Measurements from ENCODE around the gene CLPSL1.

The CLPSL1 gene

DNA sequence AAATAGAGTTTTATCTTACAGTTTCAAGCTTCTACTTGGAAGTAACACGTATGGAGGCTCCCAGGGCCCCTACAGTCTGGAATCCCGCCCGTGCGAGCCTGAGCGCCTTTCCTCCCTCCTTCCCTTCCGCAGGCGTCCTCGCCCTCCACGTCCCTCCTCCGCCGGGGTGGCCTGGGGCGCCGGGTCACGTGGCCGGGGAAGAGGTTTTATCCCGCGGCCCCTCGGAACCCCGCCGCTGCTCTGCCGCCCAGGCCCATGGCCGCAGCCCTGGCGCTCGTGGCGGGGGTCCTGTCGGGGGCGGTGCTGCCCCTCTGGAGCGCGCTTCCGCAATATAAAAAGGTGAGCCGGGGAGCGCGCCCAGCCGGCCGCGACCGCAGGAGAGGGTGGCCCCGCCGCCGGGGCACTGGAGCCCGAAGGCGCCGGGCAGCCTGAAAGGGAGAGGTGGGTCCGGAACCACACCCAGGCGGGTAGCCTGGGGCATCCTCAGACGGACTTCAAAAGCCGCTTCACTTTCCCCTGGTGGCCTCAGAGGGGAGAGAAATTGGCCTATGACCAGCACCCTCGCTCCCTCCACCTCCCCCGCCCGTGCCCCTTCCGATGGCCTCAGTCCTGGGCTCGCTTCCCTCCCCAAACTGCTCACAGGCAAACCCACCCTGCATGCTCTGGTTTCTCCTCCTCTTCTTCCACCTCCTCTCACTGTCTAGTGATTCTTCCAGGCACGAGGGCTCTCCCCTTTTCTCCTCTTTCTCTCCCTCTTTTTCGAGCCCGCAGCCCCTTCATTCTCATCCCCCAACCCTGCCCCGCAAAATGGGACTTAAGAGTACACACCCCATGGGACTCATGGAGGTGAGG, 4.2 kb upstream of the CLPSL1 start, which contains the start of gene CLPSL2:
TSS of gene CLPSL2 (plus strand) at position 235 of the 852 bp plus-strand sequence. CDS start at position 256, 21 bp downstream.
- H3K36me3 Mint-ChIP-seq (ENCODE audit: low read depth), result no peaks in the 10 kb centered on the region
- H3K4me1 Mint-ChIP-seq (ENCODE audit: low read depth), result peaks cover 6% of the 10 kb centered on the region
- no peaks in the 10 kb centered on the region for H3K9me3 Mint-ChIP-seq
- H3K27ac Mint-ChIP-seq, result no peak within 1 kb of the TSS
- no peak for DNase-seq (ENCODE audit: low spot score)
- peaks cover 31% of the 10 kb centered on the region for H3K27me3 Mint-ChIP-seq (ENCODE audit: low read depth)
- peak within 1 kb of the TSS; percentile 75 for H3K4me3 Mint-ChIP-seq

DNA sequence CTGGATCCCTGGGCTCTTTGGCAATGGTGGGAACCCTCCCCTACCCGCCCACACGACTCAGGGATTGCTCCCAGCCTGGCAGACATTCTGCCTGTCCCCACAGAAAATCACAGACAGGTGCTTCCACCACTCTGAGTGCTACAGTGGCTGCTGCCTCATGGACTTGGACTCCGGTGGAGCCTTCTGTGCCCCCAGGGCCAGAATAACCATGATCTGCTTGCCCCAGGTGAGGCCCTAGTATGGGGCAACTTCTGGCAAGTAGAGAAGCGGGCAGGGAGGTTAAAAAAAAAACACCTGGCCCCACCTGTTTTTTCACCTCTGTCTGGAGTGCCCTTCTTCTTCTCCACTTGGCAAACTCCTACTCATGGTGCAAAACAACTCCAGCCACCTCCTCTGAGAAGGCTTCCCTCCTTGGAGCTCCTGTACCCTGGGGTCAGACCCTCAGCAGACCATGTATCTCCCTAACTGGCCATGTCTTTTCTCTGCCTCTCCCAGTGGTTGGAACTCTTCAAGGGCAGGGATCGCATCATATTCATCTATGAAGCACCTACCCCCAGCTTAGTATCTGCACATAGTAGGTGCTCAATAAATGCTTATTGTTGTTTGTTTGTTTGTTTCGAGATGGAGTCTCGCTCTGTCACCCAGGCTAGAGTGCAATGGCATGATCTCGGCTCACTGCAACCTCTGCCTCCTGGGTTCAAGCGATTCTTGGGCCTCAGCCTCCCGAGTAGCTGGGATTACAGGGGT, 3.3 kb upstream of the CLPSL1 start:
- Mint-ChIP-seq H3K4me1 (ENCODE audit: low read depth) (peaks cover 6% of the 10 kb centered on the region), H3K9me3 (no peaks in the 10 kb centered on the region), H3K27ac (no peak overlapping the region), H3K4me3 (peak overlapping the region; percentile 62), H3K36me3 (ENCODE audit: low read depth) (no peaks in the 10 kb centered on the region), H3K27me3 (ENCODE audit: low read depth) (peaks cover 35% of the 10 kb centered on the region)
- no peak for DNase-seq (ENCODE audit: low spot score)

DNA sequence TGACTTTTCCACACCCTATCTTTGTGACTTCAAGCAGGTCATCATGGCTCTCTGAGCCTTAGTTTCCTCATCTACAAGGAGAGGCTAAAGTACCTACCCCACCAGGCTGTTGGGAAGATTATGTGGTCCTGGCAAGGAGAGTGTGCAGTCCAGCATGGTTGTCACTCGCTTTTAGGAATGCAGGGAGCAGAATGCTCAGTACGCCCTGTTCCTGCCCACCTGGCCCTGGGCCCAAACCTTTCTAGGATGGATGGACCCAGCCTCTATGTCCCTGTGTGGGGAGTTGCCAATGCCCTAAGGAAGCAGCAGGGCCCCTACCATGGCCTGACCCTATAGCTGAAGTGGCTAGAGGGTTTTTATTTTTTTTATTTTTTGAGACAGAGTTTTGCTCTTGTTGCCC, 2.4 kb upstream of the CLPSL1 start:
- DNase-seq (ENCODE audit: low spot score), result no peak
- Mint-ChIP-seq H3K4me1 (ENCODE audit: low read depth) (peaks cover 6% of the 10 kb centered on the region), H3K36me3 (ENCODE audit: low read depth) (no peaks in the 10 kb centered on the region), H3K27ac (no peak overlapping the region), H3K9me3 (no peaks in the 10 kb centered on the region), H3K4me3 (no peak overlapping the region), H3K27me3 (ENCODE audit: low read depth) (peaks cover 35% of the 10 kb centered on the region)

DNA sequence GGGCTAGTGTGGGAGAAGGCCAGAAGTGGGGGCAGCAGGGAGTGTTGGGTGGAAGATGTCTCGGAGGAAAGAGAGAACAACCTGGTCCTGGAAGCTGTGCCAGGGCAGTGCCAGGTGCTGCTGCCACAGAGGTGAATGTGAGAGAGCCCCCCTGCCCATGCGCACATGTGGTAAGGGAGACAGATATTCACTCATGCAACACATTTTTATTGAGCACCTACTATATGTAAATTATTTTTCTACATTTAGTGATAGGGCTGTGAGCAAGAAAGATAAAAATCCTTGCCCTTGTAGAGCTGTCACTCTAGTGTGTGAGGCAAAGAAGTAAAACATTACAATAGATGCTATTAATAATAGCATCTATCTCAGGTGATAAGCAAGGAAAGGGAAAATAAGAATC, 471 bp downstream of the CLPSL1 start:
- Mint-ChIP-seq H3K4me1 (ENCODE audit: low read depth) (peaks cover 2% of the 10 kb centered on the region), H3K27me3 (ENCODE audit: low read depth) (peaks cover 32% of the 10 kb centered on the region), H3K27ac (no peak overlapping the region), H3K4me3 (no peak overlapping the region), H3K36me3 (ENCODE audit: low read depth) (no peaks in the 10 kb centered on the region), H3K9me3 (no peaks in the 10 kb centered on the region)
- DNase-seq (ENCODE audit: low spot score), result no peak

DNA sequence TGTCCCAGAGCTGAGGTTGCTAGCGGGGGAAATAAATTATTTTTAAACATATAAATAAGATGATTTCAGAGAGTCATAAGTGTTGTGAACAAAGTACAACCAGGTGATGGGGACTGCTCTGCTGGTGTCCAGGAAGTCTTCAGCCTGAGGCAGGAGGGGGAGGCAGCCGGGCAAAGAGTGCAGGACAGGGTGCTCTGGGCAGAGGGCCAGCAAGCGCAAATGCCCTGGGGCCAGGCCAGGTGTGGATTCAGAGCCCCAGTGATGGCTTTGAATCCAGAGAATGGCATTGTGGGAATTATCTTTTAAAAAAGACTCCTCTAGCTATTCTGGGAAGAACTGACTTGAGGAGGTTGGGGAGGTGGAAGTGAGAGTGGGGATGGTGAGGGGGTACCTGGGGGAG, 1.6 kb downstream of the CLPSL1 start:
- DNase-seq (ENCODE audit: low spot score), result no peak
- Mint-ChIP-seq H3K4me1 (ENCODE audit: low read depth) (no peaks in the 10 kb centered on the region), H3K4me3 (no peak overlapping the region), H3K9me3 (no peaks in the 10 kb centered on the region), H3K36me3 (ENCODE audit: low read depth) (no peaks in the 10 kb centered on the region), H3K27me3 (ENCODE audit: low read depth) (peaks cover 33% of the 10 kb centered on the region), H3K27ac (no peak overlapping the region)

DNA sequence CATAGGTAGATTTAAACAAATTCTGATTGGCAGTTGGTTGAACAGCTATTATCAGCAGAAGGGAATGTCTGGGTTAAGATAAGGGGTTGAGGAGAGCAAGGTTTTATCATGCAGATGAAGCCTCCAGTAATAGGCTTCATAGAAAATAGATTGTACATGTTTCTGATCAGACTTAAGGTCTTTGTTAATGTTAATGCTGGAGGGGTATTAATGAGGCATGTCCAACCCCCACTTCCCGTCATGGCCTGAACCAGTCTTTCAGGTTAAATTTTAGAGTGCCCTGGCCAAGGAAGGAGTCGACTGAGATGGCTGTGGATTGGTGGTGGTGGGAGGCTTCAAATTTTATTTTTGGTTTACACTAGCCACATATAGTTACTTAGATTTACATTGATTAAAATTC, 3.4 kb downstream of the CLPSL1 start:
- no peaks in the 10 kb centered on the region for H3K4me1 Mint-ChIP-seq (ENCODE audit: low read depth)
- H3K27ac Mint-ChIP-seq, result no peak overlapping the region
- no peaks in the 10 kb centered on the region for H3K36me3 Mint-ChIP-seq (ENCODE audit: low read depth)
- DNase-seq (ENCODE audit: low spot score), result no peak
- H3K27me3 Mint-ChIP-seq (ENCODE audit: low read depth), result peaks cover 37% of the 10 kb centered on the region
- no peaks in the 10 kb centered on the region for H3K9me3 Mint-ChIP-seq
- no peak overlapping the region for H3K4me3 Mint-ChIP-seq

DNA sequence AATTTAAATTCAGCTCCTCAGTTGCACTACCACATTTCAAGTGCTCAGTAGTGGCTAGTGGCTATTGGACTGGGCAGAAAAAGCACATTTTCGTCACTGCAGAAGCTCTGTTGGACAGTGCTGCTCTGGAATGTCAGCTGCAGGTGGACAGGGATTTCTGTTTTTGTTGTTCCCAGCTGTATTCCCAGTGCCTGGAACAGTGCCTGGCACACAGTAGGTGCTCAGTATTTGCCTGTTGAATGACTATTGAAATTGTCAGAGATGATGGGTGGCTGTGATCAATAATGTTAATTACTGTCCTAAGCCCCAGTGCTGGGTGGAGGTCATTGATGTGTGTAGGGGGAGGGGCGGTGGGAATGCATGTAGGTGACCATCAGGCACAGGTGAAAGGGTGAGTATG, 5.5 kb downstream of the CLPSL1 start:
- Mint-ChIP-seq H3K27me3 (ENCODE audit: low read depth) (peaks cover 43% of the 10 kb centered on the region), H3K9me3 (no peaks in the 10 kb centered on the region), H3K4me3 (no peak overlapping the region), H3K4me1 (ENCODE audit: low read depth) (no peaks in the 10 kb centered on the region), H3K27ac (no peak overlapping the region), H3K36me3 (ENCODE audit: low read depth) (no peaks in the 10 kb centered on the region)
- no peak for DNase-seq (ENCODE audit: low spot score)

DNA sequence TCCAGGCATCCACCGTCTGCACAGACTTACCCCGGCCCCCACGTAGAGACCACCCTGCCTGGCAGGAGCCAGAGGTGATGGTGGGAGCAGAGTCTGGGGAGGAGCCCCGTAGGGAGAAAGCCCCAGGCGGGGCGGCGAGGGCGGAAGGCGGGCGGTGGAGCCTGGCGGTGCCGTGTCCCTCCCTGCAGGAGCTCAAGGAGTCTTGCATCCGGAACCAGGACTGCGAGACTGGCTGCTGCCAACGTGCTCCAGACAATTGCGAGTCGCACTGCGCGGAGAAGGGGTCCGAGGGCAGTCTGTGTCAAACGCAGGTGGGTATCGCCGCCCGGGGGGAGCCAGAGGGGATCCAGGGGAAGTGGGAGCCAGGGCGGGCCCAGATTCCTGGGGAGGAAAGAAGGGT, 6.0 kb downstream of the CLPSL1 start:
- H3K9me3 Mint-ChIP-seq, result no peaks in the 10 kb centered on the region
- H3K27ac Mint-ChIP-seq, result no peak overlapping the region
- H3K4me1 Mint-ChIP-seq (ENCODE audit: low read depth), result no peaks in the 10 kb centered on the region
- H3K36me3 Mint-ChIP-seq (ENCODE audit: low read depth), result no peaks in the 10 kb centered on the region
- H3K27me3 Mint-ChIP-seq (ENCODE audit: low read depth), result peaks cover 42% of the 10 kb centered on the region
- H3K4me3 Mint-ChIP-seq, result no peak overlapping the region
- no peak for DNase-seq (ENCODE audit: low spot score)

DNA sequence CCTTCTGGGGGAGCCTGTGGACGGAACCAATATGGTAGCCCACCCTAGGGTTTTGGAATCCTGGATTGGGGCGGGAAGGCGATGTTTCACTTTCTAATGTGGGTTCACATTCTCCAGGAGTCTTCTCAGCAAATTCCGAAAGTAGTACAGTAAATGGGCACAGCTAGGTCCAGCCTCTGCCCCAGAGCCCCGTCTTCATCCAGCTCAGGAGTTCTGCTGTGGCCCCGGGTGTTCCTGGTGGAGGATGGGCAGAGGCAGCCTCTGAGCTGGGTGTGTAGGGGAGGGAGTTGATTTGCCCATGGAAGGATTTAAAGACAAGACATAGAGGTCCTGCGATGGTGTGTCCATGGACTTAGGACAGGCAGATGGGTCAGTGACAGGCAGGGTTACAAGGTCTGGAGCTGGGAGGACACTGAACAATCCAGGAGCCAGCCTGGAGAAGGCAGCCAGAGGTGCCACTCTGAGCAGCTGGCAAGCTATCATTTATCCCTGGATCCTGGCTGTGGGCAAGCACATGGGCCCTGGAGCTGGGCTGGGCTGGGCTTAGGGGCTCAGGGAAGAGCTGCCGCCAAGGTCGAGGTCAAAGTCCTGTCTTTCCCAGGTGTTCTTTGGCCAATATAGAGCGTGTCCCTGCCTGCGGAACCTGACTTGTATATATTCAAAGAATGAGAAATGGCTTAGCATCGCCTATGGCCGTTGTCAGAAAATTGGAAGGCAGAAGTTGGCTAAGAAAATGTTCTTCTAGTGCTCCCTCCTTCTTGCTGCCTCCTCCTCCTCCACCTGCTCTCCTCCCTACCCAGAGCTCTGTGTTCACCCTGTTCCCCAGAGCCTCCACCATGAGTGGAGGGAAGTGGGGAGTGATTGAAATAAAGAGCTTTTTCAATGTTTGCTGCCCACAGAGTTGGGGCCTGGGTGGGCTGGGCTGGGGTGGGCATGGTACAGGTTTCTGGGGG, 6.7 kb downstream of the CLPSL1 start:
- Mint-ChIP-seq H3K27me3 (ENCODE audit: low read depth) (peaks cover 39% of the 10 kb centered on the region), H3K36me3 (ENCODE audit: low read depth) (no peaks in the 10 kb centered on the region), H3K27ac (no peak overlapping the region), H3K4me1 (ENCODE audit: low read depth) (no peaks in the 10 kb centered on the region), H3K9me3 (no peaks in the 10 kb centered on the region), H3K4me3 (no peak overlapping the region)
- DNase-seq (ENCODE audit: low spot score), result no peak

DNA sequence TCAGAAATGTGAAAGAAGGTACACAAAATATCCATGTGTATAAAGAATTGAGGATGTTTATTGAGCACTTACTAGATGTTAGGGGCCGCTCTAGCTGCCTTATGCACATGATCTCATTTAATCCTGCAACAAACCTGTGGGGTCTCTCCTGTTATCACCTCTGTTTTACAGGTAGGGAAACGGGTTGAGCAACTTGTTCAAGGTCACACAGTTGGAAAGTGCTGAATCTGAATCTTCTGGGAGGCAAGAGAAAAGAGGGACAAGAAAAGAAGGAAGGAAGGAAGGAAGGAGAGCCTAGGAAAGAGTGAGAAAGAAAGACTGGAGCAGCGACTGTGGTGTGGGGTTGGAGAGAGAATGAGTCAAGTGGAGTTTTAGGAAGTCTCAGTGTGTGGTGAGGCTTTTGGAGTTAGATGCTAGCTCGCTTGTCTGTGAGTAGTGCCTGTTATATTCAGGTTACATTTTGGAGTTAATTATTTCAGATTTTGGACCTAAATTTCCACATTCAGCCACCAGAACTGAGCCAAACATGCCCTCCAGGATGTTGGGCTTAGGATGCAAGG, 7.7 kb downstream of the CLPSL1 start:
- Mint-ChIP-seq H3K27me3 (ENCODE audit: low read depth) (peaks cover 39% of the 10 kb centered on the region), H3K36me3 (ENCODE audit: low read depth) (no peaks in the 10 kb centered on the region), H3K4me3 (no peak overlapping the region), H3K27ac (no peak overlapping the region), H3K4me1 (ENCODE audit: low read depth) (no peaks in the 10 kb centered on the region), H3K9me3 (no peaks in the 10 kb centered on the region)
- no peak for DNase-seq (ENCODE audit: low spot score)

DNA sequence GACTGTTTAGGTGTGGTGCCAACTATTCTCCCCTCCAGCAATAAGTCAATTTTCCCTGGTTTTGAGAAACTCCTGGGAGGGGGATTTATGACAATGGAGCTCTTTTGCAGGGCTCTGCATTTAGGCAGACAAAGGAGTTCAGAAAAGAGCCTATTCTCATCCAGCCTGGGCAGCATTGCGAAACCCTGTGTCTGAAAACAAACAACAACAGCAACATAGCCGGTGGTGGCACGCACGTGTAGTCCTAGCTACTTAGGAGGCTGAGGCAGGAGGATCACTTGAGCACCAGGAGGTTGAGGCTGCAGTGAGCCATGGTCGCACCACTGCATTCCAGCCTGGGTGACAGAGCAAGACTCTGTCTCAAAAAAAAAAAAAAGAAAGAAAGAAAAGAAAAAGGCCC, 9.9 kb downstream of the CLPSL1 start:
- H3K27me3 Mint-ChIP-seq (ENCODE audit: low read depth), result peaks cover 30% of the 10 kb centered on the region
- H3K36me3 Mint-ChIP-seq (ENCODE audit: low read depth), result no peaks in the 10 kb centered on the region

DNA sequence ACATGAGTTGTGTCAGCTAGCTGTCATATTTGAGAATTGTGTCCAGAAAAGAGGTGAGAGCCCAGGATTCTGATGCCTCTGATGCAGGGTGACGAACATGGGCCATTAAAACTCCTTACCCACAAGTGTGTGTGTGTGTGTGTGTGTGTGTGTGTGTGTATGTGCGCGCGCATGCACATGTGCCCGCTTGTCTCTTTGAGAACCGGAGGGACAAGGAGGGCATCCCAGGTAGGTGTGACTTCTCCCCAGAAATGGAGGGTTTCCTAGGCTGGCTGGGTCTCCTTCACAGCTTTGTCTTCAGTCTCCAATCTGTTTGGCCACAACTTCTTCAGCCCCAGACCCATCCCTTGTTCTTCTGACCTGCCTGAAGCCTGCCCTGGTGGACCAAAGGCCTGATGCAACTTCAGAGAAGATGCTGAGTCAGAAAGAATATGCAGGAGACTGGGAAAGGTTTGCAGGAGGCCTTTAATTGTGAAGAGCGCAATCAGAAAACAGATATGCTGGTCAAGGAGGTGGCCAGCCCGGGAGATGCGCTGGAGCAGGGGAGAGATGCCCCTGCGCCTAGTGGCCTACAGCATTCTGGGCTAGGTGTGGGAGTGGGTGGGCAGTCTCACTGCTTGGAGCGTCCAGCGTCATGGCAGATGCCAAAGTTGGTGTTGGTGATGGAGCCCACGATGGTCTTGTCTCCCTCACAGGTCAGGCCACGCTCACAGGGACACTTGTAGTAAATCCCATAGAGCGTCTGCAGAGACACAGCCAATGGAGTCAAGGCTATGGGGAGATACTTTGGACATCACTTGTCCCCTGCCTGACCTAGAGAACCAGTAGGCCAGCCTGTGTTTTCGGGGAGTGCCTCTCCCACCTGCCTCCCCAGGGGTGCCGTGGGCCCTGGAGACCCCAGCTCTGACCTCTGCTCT, 14.0 kb downstream of the CLPSL1 start:
- H3K4me1 Mint-ChIP-seq (ENCODE audit: low read depth), result no peaks in the 10 kb centered on the region
- no peak overlapping the region for H3K4me3 Mint-ChIP-seq
- DNase-seq (ENCODE audit: low spot score), result no peak
- no peak overlapping the region for H3K27ac Mint-ChIP-seq
- H3K9me3 Mint-ChIP-seq, result no peaks in the 10 kb centered on the region
- H3K36me3 Mint-ChIP-seq (ENCODE audit: low read depth), result no peaks in the 10 kb centered on the region
- peaks cover 6% of the 10 kb centered on the region for H3K27me3 Mint-ChIP-seq (ENCODE audit: low read depth)

More for the DNA sequence above, 9.9 kb downstream of the CLPSL1 start:
- Mint-ChIP-seq H3K9me3 (no peaks in the 10 kb centered on the region), H3K4me1 (ENCODE audit: low read depth) (no peaks in the 10 kb centered on the region), H3K4me3 (no peak overlapping the region), H3K27ac (no peak overlapping the region)
- DNase-seq (ENCODE audit: low spot score), result no peak

All from T-helper 2 cell treated with Interferon-gamma antibody and Interleukin-4, amounts not matched to agents 5 μg/mL and 100 μg/mL, for 36 hours (primary cell).